Gastroesophageal sphincter (tissue), 3 donors: ENCODE data around the gene RAE1.

Experiments used
- CTCF ChIP-seq, 4 experiments: fragments of 200-600 bp in 2 of 4; fragments of 450-650 bp in 2 of 4; sonication (generic) in 1 of 4; IDR thresholded peaks; one replicate each; pipeline ENCODE4 v1.5.1; 2017 to 2019; ENCODE audit warnings: antibody characterized with exemption in 4 of 4, mild to moderate bottlenecking in 2 of 4, moderate library complexity in 2 of 4
- EP300 ChIP-seq: sonication (generic); formaldehyde crosslinking; IDR thresholded peaks from one replicate; pipeline ENCODE4 v1.6.1; 2017; ENCODE audit warnings: antibody characterized with exemption, mild to moderate bottlenecking
- POLR2A ChIP-seq, 2 donors: fragments of 450-650 bp; IDR thresholded peaks; one replicate each; pipeline ENCODE4 v1.6.1; 2017; ENCODE audit warnings: antibody characterized with exemption in 2 of 2, mild to moderate bottlenecking in 2 of 2, moderate library complexity in 1 of 2
- POLR2AphosphoS5 ChIP-seq: sonication (generic); formaldehyde crosslinking; IDR thresholded peaks from one replicate; pipeline ENCODE4 v1.6.1; 2017; ENCODE audit warnings: antibody characterized with exemption

- TF ChIP-seq POLR2A (IDR thresholded peaks at IDR 0.05) (no peak), CTCF (IDR thresholded peaks at IDR 0.05) (no peak), POLR2AphosphoS5 (no peak), EP300 (no peak)
Observed at GRCh38 chr20:57412347-57413029, 61.4 kb downstream of the RAE1 start.
